HL-60/S4 treated with phorbol 12-myristate 13-acetate at 8.2 ng/mL for 4 days and 3 days (cell line): ENCODE data around the gene MRGPRD.
"Not testable (repeated sequence)": the region's sequence is repeated elsewhere in the genome, so short reads cannot be mapped to it uniquely, and the experiment has no call there.

ENCODE experiments used
- in situ Hi-C: fragments of 300-500 bp; cut with MboI; formaldehyde crosslinking; loops from 2 replicates; pipeline ENCODE4 v1.15.0; 2022; ENCODE audit warnings: low sequenced_read_pairs

Gene MRGPRD

GRCh38 chr11:69005631-69006368 is 25.0 kb upstream of the MRGPRD start:
- in situ Hi-C loops: no loop called here

DNA sequence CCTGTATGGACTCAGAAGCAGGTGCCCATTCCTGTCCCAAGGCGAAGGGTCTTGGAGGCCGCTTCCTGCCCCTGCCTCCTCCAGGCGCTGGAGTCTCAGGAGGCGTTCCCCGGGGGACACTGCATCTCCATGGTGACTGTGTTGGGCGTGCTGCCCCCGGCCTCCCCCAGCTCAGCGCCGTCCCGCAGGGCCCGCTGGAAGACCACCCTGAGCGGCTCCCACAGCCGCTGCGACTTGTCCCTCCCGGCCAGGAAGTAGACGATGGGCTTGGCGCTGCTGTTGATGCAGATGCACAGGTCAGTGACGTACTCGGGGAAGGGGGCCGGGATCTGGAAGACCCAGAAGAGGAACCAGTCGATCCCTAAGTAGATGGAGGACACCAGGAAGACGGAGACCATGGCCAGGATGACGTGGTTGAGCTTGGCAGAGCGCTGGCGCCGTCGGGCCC is 24.4 kb upstream of the MRGPRD start:
- in situ Hi-C loops: no loop called here

GRCh38 chr11:69004411-69005182 is 23.8 kb upstream of the MRGPRD start:
- in situ Hi-C loops: no loop called here

DNA sequence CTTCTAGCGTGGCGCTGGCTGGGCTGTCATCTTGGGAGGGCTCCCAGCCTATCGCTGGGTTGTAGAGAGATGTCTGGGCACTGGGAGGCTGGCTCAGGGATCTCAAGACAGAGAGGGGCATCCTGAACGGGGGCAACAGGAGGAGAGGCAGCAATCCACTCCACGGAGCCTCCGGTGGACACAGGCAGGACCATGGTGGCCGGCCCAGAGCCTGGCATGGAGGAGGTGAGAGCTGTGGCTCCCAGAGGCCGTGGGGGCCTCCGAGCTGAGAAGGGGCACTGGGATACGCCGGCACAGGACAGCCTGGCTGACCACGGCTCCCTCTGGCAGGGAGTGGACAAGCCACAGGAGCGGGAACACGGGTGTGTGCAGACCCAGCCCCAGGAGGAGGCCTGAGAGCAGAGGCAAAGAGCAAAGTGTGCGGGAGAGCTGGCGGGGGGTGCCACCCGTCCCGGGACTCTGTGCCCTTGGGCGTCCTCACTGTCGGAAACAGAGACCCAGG is 23.1 kb upstream of the MRGPRD start:
- in situ Hi-C loops: no loop called here

DNA sequence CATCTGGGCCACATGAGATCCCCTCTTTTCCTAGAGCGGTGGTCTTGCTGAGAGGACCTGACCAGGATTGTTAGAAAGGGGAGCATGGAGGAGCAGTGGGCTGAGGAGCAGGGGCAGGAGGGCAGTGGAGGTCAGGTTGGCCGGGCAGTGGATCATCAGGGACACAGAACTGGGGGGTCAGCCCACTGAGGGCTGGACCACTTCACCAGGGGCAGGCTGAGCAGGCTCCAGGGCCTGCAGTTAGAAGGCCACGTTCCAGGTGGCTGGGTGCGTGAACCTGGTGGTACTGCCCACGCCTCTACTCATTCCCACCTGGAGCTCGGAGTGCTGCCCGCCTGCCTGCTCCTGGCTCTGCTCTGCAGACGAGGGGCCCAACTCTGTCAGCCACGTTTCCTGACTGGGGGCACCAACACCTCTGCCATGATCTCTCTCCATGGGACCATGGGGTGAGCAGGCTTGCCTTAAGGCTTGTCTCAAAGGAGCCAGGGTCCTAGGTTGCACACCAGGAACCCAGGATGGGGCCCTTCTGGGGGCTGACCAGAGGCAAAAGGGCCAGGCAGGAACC is 22.6 kb upstream of the MRGPRD start:
- in situ Hi-C loops: no loop called here

DNA sequence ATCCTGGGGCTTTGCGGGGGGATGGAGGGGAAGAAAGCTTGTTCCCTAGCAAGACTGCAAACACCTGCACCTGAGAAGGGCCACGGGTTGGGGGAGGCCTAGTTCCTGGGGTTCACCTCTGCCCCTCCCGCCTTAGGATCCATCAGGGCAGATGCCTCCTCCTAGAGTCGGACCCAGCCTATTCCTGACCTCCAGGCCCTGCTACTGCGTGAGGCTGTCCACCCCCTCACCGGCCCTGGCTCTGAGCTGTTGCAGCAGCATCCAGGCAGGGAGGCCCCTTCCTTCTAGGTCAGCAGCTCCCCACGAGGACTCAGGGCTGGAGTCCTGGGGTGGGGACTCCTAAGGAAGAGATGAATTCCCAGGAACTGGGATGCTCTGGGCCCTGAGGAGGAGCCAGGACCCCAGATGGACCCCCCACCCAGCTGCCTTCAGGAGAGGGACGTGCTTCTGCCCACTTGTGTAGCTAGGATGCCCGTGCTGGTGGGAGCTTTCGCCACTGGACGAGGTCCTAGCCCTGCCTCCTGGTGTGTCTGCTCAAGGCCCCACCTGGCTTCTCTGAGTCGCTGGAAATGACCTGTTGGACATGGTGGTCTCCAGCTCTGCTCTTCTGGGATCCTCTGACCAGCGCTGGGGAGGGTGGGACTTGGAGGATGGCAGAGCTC is 21.9 kb upstream of the MRGPRD start:
- in situ Hi-C loops: no loop called here

DNA sequence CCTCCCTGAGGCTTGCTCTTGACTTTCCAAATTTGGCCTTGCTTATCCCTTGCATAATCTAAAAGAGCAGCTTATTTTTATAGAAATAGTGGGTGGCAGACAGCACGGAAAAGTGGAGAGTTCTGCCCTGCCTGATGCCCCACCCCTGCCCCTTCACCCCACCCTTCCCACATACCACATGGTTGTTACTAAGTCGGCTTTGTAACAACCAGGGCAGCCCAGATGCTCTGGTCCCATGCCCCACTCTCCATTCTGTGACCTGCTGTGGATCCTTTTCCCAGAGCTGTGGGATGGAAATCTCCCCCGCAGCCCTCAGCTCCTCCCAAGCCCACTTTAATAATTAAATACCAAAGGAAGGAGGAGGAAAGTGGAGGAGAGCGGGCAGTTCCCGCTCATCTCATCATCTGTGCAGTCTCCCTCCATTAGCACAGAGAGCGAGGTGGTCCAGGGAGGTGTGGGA is 21.4 kb upstream of the MRGPRD start:
- in situ Hi-C loops: no loop called here

DNA sequence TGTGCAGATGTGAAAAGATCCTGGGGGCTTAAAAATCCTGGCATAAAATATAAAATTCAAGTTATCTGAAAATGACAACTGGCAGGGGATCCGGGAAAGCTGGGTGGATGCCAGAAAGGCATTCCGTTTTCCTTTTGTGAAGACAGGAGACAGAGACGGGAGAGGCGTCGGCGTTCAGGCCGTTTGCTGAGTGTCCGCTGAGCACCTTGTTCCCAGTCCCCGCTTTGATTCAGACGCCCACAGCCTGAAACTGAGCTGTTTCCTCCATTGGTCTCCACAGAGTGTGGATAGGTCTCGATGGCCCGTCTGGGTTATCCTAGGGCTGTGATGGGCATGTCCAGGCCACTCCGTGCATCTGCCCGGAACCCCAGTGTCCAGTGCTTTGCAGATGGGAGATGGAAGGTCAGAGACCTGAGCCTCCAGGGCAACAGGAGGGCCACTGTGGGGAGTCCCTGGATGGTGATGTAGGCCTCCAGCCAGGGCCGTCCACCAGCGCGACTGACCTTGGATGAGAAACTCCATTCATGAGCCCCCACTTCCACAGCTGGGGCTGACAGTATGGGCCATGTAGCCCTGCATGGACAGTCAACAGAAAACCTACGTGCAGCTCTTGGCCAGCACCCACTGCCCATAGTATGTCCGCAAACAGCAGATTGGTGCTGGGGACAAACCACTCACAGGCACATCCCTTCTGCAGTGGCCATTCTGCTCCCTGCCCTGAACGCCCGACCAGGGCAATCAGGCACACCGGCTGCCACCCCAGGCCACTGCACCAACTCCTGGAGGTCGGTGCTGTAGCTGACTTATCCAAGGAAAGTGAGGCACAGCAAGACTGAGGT is 20.7 kb upstream of the MRGPRD start:
- in situ Hi-C loops: no loop called here

DNA sequence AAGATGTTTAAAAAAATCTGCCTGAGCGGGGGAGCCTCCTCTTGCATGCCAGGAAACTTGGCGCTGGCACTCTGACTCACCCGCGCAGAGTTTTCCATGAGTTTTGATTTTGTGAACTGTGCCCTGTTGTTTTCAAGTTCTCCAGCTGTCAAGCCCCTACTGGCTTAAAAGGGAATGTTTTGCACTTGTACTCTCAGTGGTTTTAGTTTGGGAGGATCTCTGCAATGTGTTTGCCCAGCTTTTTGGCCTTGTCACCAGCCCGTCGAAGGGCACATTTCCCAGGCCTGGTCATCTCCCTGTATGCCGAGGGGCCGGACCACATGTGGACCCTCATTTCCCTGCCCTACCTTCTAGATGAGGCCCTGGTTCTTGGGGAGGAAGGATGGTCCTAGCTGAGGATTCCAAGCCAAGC is 20.1 kb upstream of the MRGPRD start:
- in situ Hi-C loops: no loop called here

DNA sequence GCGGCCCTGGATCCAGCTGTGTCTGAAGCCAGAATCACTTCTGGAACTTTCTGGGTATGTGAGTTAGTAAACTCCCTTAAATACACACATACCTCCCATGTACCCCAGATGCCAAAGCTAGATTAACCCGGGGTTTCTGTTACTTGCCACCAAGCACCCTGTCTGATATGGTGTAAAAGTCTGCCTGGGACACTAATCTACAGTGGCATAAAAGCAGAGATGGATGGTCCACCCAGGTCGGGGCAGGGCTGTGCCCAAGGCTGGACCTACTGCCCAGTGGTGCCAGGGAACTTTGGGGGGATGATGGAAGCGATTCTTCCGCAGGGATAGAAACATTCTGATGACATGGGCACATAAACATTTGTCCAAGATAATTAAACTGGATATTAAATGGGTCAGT is 19.6 kb upstream of the MRGPRD start:
- in situ Hi-C loops: no loop called here

DNA sequence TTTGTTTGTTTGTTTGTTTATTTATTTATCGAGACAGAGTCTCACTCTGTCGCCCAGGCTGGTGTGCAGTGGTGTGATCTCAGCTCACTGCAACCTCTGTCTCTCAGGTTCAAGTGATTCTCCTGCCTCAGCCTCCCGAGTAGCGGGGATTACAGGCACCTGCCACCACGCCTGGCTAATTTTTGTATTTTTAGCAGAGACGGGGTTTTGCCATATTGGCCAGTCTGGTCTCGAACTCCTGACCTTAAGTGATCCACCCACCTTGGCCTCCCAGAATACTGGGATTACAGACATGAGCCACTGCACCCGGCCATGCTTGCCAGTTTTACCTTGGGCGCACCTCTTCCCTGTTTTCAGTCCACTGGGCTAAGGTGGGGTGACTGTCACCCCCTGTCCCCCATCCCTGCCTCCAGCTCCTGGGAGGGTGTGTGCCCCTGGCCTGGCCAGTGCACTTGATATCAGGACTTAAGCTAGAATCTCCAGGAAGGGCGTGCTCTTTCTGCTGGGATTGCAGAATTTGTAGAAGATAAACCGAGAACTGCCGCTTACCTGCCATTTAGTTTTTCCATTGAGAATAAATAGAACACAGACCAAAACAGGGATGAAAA is 19.1 kb upstream of the MRGPRD start:
- in situ Hi-C loops: not testable (repeated sequence)

DNA sequence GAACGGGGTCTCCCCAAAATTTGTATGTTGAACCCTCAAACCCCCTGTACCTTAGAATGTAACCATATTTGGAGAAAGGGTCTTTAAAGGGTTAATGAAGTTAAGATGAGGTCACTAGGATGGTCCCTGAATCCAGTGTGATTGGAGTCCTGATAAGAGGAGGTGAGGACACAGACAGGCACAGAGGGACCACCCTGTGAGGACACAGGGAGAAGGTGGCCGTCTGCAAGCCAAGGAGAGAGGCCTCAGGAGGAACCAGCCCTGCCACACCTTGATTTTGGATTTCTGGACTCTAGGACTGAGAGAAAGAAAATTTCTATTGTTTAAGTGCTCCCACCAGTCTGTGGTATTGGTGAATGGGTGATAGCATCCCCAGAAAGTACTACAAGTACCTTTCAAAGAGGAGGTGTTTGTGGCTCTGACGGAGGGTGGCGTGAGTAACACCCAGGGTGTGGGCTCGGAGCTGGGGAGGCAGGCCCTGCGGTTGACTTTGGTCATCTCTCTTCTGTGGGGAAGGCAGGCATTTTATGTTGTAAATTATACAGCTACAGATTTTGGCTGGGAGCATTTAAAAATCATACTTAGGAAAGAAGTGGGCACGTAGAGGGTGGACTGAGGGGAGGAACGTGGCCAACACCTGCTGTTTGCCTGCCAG is 18.4 kb upstream of the MRGPRD start:
- in situ Hi-C loops: no loop called here

DNA sequence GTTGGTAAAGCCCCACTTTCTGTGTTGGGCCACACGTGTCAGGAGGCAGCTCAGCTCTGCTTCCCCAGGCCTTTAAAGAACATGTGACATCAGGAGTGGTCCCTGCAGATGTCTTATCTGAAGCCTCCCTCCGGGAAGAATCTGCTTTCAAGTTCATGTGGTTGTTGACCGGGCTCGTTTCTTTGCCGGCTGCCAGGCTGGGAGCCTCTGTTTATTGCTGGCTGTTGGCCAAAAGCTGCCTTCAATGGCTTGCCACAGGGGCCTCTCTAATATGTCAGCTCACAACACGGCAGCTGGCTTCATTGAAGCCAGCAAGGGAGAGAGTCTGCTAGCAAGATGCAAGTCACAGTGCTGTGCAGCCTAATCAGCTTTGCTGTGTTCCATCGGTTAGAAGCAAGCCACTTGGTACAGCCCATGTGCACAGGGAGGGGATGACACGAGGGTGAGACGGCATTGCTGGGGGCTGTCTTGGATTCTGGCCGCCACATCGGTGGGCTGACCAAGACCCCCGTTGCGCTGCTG is 17.7 kb upstream of the MRGPRD start:
- in situ Hi-C loops: no loop called here

- in situ Hi-C loops: no loop called here
These were observed 17.2 kb upstream of the MRGPRD start for GRCh38 chr11:68997995-68998348.

DNA sequence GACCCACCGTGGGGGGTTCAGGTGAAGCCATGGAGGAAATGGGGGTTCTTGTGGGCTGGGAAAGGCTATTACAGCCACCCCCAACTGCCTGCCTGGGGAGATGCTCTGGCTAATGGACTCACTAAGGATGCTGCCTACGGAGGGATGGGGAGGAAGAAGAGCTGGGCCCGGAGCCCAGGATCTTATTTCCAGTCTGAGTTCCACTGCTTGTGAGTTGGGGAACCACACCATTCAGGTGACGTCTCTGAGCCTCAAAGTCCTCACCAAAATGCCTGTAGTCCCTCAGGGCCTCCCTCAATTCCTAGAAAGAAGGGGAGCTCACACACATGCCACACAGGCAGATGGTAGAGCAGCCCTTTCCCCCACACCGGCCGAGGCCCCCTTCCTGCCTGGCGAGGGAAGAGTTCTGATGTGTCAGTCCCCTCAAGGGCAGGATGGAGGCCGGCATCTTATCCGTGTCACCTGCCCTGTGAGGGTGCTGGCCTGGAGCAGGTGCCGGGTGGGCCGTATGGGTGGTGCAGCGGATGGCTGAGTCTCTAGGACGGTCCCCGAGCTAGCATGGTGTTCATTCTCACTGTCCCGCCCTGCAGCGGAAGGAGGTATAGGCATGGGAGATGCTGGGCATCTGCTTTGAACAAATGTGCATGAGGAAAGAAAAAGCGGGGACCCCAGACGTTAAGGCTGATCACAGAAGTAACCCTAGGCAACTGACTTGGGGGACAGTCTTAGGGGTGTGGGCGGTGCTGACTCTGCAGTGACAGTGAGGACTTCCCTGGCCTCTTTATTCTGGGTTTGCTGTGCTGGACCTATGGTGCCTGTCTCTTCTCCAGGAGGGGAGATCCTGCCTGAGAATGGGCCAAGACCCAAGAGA is 16.6 kb upstream of the MRGPRD start:
- in situ Hi-C loops: no loop called here

DNA sequence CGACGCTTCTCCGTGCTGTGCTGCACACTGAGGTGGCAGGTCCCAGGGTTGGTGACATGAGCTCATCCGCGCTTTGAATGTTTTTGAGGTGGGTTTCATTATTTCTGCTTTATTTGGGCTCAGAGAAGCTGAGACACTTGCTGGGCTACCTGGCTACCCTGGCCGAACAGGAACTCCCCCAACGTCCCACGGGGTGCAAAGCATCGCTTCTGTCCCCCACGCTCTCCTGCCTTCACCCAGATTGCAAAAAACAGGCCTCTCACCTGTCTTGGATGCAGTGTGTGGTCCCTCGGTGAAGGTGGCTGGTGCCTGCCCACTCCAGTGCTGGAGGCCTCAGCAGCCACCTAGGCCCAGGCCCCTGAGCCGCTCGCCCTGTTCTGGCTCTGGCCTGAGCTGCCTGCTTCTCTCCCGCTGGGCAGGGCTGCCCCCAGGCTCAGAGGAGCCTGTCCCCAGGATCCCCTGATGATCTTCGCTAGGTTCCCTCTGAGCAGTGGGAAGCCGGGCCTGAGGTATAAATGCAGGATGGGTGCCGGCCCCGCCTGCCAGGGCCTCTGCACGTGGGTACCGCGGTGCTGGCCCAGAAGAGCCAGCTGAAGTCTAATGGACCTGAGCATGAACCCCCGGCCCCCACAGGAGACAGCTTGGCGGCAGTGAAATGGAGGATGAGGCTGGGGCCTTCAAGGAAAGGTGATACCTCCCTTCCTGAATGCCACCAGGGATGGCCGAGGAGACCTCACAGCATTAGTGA is 15.8 kb upstream of the MRGPRD start:
- in situ Hi-C loops: no loop called here

DNA sequence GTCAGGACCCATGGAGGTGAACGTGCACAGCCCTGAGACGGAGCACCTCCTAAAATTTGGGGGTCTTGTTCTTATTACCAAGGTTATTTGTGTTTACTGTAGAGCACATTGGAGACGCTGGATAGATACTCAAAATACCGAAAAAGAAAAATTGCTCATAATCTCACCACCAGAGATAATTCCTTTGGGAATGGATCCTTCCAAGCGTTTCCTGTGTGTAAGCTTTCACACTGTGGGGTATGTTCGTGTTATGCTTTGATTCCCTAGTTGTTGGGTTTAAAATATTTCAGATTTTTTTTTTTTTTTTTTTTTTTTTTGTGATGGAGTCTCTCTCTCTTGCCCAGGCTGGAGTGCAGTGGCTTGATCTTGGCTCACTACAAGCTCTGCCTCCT is 14.1 kb upstream of the MRGPRD start:
- in situ Hi-C loops: no loop called here
